Stimulated activated CD4-positive, alpha-beta T cell treated with anti-CD3 and anti-CD28 coated beads, Interleukin-12 subunit alpha, Interleukin-12 subunit beta, amount 100 ng/mL, for 4 hours (primary cell): ENCODE data around the gene LRRFIP2.
"Not testable (repeated sequence)": the region's sequence is repeated elsewhere in the genome, so short reads cannot be mapped to it uniquely, and the experiment has no call there.

Experiments used
- DNase-seq: peaks from one replicate; pipeline ENCODE4 v3.0.0-alpha.2; 2020

The LRRFIP2 gene

DNA sequence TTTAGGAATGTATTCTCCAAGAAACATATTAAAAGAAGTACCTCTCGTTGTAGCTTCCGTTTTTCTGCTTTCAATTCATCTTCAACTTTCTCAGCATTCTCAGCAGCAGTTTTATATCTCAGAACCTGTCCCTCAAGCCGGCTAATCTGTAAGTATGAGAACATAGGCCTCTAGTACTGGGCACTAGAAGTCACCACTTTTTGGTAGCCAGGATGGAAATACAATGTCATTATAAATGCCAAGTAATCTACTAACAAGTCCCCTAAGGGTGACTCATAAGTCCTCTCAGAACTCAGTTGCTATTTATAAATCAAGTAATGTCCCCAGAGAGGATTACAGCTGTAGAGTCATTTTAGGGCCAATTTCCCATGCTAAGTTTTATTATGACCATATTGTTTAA lies 120.0 kb downstream of the LRRFIP2 start:
- DNase-seq = no peak

DNA sequence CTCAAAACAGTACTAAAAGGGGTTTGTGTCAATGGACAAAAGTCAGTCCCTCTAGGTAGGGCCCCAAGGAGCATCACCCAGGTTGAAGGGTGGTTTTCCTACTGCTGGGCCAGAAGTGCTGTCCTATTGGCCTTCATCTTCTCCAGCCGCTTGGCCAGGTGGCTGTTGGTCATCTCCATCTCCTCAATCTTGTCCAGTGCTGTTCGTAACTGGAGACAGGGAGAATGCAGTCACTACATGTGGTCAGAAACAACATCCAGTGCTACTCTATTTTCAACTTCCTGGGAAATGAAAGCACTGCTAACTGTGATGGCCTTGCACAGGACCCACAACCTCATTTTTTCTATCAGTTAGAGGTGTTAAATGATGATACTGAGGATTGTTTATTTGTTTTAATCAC lies 120.6 kb downstream of the LRRFIP2 start:
- DNase-seq = no peak

DNA sequence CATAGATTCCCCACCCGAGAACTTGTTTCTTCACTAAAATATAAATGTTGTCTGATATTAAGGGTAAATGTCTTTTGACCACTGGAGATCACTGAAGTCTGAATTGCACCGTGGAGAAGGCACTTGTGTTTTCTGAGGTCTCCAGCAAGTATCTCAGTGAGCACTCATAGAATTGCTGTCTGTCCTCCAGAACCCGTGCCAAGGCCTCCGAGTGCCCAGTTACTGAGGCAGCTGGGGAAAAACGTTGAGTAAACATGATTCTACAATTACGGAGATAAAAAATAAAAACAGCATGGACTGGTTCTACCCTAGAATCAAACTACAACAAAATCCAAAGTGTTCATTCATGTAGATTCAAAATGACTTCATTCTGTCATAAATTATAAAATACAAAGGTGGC lies 121.0 kb downstream of the LRRFIP2 start:
- no peak for DNase-seq

DNA sequence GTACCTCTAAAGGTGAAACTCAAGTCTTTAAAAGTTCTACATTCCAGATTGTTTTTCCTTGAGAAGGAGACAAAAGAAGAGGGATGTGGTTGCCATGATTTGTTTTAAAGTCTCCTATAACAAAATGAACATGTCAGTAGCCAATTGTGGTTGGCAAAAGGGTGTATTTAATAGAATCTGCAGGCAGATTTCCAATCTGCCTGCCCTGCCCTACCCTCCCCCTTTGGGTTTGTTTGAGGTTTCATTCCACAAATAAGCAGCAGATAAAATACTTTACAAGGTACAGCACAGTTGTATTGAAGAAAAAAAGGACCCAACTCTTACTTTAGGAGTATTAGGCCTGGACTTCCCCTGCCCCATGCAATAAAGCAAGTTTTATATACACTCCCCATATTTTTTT lies 121.5 kb downstream of the LRRFIP2 start:
- DNase-seq = no peak

DNA sequence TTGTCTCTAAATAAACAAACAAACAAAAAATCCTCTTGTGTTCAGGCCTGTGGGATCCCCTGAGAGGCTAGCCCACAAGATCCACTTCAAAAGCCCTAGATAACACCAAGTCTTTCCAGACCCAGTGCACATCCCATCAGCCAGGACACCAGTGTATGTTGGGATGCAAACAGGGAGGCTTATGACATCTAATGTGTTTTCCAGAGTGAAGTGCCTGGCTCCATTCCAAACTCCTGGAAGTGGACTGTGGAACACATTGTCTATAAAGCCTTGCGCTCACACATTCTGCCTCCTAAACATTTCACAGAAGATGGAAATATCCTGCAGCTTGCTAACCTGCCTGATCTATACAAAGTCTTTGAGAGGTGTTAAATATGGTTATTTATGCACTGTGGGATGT lies 124.1 kb downstream of the LRRFIP2 start:
- DNase-seq = no peak

DNA sequence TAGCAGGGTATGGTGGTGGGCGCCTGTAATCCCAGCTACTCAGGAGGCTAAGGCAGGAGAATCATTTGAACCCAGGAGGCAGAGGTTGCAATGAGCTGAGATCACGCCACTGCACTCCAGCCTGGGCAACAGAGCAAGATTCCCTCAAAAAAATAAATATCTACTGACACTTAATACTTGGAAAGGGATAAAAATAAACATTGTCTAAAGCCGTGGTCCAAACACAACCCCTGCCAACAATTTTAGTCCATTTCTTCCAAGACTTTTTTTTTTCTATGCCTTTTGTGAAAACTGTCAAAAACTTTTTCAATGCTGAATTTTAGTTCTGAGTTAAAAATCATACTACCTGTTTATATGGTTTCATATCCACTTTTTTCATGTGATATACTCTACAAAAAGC lies 131.7 kb downstream of the LRRFIP2 start:
- not testable (repeated sequence) for DNase-seq

DNA sequence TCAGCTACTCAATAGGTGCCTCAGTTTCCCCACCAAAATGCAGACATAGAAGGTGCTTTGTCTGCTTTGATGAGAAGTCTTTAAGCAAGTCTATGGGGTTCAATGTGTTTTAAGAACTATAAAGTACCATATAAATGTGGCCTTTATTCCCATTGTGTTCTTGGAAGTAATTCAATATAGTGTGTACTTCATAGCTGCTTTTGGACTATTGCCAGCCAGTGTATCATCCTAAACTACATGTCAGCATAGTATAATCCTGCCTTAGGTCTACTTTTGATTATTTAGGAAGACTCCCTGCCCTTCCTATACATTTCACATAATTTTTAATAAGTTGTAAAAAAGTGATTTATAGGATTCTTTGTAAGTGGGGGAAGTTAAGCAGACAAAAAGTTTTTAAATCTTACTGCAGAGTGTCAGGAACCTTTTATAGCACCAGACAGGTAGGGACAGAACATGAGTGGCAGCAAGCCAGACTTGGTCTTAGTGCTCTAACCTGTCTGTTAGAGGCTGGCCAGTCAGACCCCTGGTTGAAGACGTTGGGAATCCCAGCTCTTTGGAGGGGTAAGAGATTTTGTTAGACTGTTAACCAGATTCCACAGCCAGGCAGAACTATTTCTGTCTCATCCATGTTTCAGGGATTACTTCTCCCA lies 132.7 kb downstream of the LRRFIP2 start:
- no peak for DNase-seq

DNA sequence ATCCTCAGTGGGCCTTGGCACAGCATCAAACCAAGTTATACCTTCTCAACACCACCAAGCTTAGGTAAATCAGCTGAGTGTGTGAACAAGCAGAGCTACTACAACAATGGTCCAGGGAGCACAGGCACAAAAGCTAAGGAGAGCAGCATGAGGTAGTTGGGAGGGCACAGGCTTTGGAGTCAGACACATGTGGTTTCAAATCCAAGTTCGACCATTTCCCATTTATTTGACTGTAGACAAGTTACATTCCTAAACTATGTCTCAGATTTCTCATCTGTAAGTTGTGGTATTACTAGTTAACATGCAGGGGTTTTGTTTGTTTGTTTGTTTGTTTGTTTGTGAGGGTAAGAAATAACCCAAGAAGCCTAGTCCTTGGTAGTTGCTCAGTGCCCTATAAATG lies 134.2 kb downstream of the LRRFIP2 start:
- DNase-seq = no peak

DNA sequence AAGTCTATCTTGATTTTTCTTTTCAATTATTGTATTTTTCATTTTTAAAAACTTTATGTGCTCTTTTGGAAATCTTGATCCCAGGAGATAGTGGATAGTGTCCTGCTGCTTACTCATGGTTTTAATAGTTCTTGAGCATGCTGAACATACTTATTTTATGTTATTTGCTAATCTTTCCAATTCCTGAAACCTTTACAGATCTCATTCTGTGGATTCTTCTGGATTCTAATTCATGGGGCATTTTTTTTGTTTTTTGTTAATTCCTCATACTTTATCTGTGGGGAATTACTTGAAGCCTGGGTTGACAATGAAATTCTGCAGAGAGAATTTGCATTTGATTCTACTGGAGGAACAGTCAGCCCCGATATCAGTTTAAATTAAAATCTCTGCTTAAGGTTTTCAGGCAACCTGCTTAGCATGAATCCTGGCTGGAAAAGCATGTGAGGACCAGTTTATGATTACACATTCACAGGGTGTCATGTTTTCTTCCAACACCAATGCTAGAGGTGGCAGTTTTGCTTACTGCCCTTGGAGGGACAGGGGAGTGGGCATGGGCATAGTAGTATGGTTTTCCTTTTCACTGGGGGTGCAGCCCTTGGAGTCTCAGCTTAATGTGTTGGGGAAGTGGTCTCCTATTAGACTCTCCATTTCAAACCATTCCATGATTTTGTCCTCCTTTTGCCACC lies 135.1 kb downstream of the LRRFIP2 start:
- DNase-seq = no peak

DNA sequence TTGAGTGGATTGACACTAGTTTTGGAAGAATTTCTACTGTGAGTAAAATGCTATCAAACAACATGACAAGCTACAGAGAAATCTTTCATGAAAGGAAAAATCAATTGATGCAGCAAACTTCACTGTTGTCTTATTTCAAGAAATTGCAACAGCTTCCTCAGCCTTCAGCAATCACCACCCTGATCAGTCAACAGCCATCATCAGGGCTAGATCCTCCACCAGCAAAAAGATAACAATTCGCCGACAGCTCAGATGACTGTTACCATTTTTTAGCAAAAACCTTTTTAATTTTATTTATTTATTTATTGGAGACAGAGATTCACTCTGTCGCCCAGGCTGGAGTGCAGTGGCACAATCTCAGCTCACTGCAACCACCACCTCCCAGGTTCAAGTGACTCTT lies 137.0 kb downstream of the LRRFIP2 start:
- DNase-seq = no peak

DNA sequence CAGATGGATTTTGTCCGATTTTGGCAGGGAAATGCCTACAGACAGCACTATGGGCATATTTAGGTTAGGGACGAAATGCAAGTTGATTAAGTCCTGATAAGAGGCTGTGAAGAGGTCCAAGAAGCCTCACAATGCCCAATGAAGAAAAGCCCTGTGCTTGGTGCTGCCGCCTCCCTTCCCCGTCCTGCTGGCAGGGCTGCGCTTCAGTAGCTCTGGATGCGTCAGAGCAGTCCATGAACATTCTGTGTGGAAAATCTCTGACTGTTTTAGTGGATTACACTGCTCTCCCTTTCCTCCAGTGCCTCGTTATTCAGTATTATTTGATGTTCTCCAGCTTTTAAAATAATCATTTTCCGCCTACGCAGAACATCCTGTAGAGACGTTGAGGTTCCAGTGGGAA lies 141.4 kb downstream of the LRRFIP2 start:
- no peak for DNase-seq

DNA sequence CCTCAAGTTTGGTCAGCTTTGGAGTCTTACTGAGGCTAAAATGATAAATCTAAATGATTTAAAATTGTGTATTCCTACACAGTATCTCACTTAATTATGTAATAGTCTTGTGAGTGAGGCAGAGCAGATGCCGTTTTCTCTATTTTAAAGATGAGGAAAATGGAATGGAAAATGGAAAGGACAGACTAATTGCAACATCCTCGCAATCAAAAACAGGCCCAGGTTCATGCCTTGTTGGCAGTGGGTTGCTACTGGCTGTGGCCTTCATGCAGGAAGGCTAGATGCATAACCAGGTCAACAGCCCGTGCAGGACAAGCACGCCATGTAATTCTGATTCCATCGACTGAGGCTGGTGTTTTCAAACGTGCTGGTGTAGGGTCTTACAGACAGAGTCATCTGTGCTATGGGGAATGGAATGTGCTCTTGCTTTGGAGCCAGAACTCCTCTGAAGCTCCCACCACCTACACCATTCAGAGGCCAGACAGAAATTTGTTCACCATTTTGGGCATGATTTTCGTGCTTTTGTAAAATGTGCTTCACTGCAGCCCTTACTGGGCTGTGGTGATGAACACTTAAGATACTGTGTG lies 143.2 kb downstream of the LRRFIP2 start:
- DNase-seq = no peak

DNA sequence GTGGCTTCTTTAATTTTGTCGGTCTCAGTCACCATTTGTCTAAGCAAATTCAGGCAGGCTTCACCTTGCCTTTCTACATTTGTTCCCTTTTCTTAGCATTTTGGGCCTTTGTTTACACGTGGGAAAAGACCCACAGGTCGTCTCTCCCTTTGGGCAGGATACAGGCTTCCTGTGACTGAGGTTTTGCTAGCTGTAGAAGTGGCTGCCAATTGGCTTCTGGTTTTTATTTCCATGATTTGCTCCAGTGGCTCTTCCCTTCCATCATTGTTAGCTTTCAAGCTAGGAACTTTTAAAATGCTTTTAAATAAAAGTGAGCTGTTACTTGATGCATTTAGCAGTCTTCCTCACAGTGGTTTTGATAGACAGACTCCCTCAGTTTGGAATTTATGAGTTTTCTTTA lies 143.8 kb downstream of the LRRFIP2 start:
- no peak for DNase-seq

DNA sequence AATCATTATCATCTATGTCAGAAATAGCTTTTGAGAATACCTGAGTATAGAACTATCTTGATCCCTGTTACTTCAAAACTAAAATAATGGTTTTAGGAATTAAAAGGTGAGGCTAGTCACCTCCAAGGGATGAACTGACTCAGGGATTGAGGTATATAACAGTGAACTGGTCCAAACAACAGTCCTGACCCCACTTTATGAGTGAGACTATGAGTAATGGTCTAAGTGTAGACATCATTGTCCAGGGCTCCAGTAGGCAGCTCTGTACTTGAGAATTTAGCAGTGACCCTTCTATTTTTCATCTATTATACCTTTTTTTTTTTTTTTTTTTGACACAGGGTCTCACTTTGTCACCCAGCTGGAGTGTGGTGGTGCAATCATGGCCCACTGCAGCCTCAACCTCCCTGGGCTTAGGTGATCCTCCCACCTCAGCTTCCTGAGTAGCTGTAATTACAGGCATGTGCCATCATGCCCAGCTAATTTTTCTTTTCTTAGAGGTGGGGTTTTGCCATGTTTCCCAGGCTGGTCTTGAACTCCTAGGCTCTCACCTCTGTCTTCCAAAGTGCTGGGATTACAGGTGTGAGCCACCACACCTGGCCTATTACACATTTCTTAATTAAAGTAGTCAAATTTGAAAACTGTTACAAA lies 144.7 kb downstream of the LRRFIP2 start:
- DNase-seq = no peak

DNA sequence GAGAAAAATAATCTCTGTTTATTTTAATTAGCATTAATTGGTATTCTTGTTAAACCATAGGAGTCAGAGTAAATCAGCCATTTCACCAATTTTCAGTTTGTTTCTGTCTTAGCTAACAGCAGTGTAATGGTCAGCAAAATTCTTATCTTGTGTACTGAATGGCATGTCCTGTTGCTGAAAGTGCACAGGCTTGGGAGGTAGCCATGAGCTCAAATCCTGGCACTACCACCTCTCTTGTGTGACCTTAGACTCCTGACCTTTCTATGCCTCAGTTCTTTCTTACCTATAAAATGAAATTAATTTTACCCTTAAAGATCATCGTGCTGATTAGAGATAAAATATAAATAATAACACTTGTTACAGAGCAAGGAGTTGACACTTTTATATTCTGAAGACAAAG lies 145.3 kb downstream of the LRRFIP2 start:
- no peak for DNase-seq

DNA sequence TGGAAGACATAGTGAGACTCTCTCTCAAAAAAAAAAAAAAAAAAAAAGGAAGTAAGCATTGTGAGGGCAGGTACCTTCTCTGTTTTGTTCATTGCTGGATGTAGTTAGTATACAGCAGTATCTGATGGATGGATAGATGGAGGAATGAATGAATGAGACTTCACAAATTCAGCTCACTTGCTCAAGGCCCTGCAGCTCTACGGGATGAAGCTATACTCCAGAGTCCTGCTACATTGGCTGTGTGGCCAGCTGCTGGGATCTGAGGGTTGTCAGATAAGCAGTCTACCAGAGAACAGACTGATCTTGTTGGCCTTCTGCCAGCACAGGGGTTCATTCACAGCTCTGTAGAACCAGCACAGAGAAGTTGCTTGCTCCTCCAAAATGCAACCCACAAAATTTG lies 146.1 kb downstream of the LRRFIP2 start:
- no peak for DNase-seq

DNA sequence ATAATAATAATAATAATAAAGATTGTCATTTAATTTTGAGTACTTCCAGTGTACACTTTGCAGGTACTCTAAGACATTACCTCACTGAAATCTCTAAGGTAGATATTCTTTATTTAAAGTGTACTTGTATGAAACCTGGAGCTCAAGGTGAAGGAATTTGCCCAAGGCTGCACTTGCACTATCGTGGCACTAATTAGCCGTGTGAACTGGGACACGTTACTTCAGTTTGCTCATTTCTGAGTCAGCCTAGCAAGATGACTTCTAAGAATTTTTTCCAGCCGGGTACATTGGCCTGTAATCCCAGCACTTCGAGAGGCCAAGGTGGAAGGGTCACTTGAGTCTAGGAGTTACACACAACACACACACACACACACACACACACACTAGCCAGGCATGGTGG lies 147.5 kb downstream of the LRRFIP2 start:
- DNase-seq = no peak

DNA sequence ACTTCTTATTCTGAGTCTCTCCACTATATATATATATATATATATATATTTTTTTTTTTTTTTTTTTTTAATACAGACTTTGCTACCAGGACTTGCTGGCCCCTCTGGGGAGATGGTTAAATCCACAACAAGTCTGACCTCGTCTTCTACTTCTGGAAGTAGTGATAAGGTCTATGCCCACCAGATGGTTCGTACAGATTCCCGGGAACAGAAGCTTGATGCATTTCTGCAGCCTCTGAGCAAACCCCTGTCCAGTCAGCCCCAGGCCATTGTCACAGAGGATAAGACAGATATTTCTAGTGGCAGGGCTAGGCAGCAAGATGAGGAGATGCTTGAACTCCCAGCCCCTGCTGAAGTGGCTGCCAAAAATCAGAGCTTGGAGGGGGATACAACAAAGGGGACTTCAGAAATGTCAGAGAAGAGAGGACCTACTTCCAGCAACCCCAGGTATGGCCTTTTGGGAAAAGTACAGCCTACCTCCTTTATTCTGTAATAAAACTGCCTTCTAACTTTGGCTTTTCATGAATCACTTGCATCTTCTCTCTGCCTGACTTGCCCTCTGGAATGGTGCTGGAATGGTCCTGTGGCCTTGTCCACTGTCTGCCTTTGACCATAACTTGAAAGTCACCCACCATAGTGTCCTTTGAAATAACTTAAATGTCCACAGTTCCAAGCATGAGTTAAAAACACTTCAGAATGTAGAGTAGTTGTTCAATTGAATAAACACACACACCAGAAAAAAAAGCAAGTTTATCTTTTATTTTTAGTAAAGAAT lies 148.6 kb downstream of the LRRFIP2 start:
- DNase-seq = no peak

DNA sequence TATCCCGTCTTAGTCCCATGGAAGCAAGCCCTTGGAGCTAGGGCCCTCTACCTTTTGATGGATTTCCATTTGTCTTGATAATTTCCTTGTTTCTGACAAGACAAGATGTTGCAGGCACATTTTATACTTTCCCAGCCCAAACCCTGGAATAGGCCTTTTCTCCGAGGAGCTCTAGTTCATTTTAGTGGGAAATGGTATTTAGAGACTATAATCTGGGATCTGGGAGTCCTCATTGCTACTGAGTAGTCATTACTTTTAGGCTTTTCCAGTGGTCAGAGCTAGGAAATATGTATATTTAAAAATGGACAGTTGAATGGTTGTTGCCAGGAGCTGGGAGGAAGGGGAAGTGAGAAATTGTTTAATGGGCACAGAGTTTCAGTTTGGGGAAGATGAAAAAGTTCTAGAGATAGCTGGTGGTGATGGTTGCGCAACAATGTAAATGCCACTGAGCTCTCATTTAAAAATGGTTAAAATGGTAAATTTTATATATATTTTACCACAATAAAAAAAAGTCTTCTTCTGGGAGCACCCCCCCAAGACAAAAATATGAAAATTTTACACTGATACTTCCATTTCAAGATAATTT lies 149.5 kb downstream of the LRRFIP2 start:
- DNase-seq = no peak

DNA sequence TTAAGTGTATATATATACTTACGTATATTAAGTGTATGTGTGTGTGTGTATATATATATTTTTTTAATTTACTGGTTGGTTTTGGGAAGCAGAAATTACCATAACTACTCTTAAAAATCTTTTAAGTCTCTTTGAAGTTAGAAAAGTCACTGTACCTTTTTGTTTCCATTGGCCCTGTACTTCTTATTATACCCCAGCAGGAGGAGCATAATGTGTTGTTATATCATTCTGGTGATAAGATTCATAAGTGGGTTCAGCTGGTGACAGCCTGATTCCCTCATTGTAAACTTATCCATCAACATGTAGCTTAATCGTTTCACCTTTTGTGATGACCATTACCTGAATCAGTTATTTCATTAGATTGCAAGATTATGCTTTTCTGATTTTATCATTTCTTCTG lies 150.3 kb downstream of the LRRFIP2 start:
- DNase-seq = no peak

DNA sequence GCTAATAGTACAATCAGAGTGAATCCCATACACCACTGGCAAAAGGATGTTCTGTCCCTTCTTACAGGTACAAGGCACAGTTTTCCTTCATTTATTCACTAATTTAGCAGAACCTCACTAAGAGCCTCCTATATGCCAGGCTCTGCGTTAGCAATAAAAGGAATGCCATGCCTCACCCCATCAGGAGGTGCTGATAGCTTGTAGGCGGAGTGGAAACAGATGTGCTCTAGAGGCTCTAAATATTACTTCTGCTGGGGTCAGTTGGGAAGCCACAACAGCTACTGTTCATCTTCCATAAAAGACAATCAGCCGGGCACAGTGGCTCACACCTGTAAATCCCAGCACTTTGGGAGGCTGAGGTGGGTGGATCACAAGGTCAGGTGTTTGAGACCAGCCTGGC lies 156.7 kb downstream of the LRRFIP2 start:
- no peak for DNase-seq

DNA sequence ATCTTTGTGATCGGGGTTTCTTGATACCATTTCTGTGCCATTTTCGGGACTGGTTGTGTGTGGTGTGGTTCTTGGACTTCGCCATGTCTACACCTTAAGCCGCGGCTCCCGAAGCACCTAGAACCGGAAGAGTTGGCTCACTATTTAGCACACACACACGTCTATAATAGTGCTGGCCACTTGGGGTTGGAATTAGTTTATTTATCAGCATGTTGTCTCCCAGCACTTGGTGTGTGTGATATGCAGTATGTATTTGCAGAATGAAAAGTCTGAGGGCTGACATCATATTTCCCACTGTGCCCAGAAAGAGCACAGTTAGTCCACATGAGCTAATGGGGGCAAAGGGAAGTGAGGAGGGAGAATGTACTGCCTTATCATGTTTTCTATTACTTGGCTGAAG lies 157.5 kb downstream of the LRRFIP2 start:
- DNase-seq = no peak

DNA sequence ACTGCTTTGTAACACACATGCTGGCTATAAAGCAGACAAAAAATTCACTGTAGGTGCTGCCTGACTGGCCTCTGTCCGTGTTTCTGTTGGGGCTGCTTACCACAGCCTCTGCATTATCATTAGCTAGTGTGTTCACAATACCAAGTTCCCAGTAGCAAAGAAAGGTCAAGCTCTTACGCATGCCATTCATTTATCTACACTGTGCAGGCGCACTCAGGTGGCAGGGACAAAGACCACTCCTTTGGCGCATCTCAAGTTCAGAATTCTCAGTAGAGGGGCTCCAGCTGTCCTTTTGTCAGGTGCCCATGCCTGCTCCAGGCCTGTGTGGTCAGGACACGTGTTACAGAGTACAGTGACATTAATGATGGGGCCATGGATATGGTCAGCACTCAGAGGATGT lies 158.7 kb downstream of the LRRFIP2 start:
- DNase-seq = no peak
